ENCODE results near the gene ACSM3.

The ACSM3 gene

GRCh38 chr16:20734782-20735181, 29.0 kb upstream of the ACSM3 start:
- Histone ChIP-seq H3K79me2 (ENCODE audit: low read length) (peaks cover 19% of the 10 kb centered on the region), H3K4me1 (ENCODE audit: low read length) (0 out of 2 replicates have a peak, but pooled peaks cover under 1% of the 10 kb centered on the region), H3K27ac (ENCODE audit: low read length) (no peak overlapping the region), H3K4me3 (ENCODE audit: low read length) (no peak overlapping the region), H3K9ac (ENCODE audit: low read length) (no peak overlapping the region), H4K20me1 (ENCODE audit: insufficient read depth, low read length) (no peaks in the 10 kb centered on the region), H3K4me2 (ENCODE audit: low read depth, low read length) (no peak overlapping the region), H3F3A (ENCODE audit: insufficient read depth, low read length) (0 out of 2 replicates have a peak, but pooled peaks cover 4% of the 10 kb centered on the region), H3K27me3 (replicated peaks; ENCODE audit: insufficient read depth, low read length) (no peaks in the 10 kb centered on the region), H3K9me2 (replicated peaks; ENCODE audit: insufficient read depth, low read length) (no peaks in the 10 kb centered on the region), H3K9me3 (replicated peaks; ENCODE audit: insufficient read depth, low read length) (no peaks in the 10 kb centered on the region), H2AFZ (ENCODE audit: low read length) (no peak overlapping the region), H3K36me3 (replicated peaks; ENCODE audit: insufficient read depth, low read length) (peaks cover 23% of the 10 kb centered on the region; the same call in 1 of the 2 replicates)
- no peak for DNase-seq
- TF ChIP-seq CTCF (IDR thresholded peaks at IDR 0.05; ENCODE audit: low read length): no peak
- no peak for TF ChIP-seq EZH2phosphoT487 (IDR thresholded peaks at IDR 0.05; ENCODE audit: low read length)
- no peak for TF ChIP-seq EZH2 (optimal IDR thresholded peaks at IDR 0.05; ENCODE audit: low read depth, low read length)

DNA sequence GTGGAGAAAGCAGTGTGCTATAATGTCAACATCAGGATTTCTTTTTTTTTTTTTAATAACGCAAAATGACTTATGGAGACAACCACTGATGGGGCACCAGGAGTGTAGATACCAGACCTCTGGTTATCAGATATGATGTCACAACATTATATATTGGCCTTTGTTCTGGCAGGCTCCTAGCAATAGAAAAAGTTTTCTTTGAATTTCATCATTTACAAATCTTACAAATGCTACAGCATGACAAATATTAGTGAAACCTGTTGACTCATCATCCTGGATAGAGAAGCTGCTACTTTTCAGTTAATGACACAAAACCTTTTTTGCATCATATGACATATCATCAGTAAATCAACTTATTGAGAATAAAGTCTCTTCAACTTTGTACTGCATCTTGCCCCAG, 28.3 kb upstream of the ACSM3 start:
- Histone ChIP-seq H3K9ac (ENCODE audit: low read length) (no peak overlapping the region), H3K27ac (ENCODE audit: low read length) (no peak overlapping the region), H2AFZ (ENCODE audit: low read length) (no peak overlapping the region), H4K20me1 (ENCODE audit: insufficient read depth, low read length) (no peaks in the 10 kb centered on the region), H3K4me2 (ENCODE audit: low read depth, low read length) (no peak overlapping the region), H3K27me3 (replicated peaks; ENCODE audit: insufficient read depth, low read length) (no peaks in the 10 kb centered on the region), H3K36me3 (replicated peaks; ENCODE audit: insufficient read depth, low read length) (peaks cover 23% of the 10 kb centered on the region; the same call in 1 of the 2 replicates), H3K9me3 (replicated peaks; ENCODE audit: insufficient read depth, low read length) (no peaks in the 10 kb centered on the region), H3K9me2 (replicated peaks; ENCODE audit: insufficient read depth, low read length) (no peaks in the 10 kb centered on the region), H3K4me1 (ENCODE audit: low read length) (peaks cover 5% of the 10 kb centered on the region; the same call in 1 of the 2 replicates), H3K4me3 (ENCODE audit: low read length) (no peak overlapping the region), H3K79me2 (ENCODE audit: low read length) (peaks cover 26% of the 10 kb centered on the region), H3F3A (ENCODE audit: insufficient read depth, low read length) (0 out of 2 replicates have a peak, but pooled peaks cover 4% of the 10 kb centered on the region)
- DNase-seq: no peak
- no peak for TF ChIP-seq EZH2 (optimal IDR thresholded peaks at IDR 0.05; ENCODE audit: low read depth, low read length)
- TF ChIP-seq CTCF (IDR thresholded peaks at IDR 0.05; ENCODE audit: low read length): no peak
- TF ChIP-seq EZH2phosphoT487 (IDR thresholded peaks at IDR 0.05; ENCODE audit: low read length): no peak

DNA sequence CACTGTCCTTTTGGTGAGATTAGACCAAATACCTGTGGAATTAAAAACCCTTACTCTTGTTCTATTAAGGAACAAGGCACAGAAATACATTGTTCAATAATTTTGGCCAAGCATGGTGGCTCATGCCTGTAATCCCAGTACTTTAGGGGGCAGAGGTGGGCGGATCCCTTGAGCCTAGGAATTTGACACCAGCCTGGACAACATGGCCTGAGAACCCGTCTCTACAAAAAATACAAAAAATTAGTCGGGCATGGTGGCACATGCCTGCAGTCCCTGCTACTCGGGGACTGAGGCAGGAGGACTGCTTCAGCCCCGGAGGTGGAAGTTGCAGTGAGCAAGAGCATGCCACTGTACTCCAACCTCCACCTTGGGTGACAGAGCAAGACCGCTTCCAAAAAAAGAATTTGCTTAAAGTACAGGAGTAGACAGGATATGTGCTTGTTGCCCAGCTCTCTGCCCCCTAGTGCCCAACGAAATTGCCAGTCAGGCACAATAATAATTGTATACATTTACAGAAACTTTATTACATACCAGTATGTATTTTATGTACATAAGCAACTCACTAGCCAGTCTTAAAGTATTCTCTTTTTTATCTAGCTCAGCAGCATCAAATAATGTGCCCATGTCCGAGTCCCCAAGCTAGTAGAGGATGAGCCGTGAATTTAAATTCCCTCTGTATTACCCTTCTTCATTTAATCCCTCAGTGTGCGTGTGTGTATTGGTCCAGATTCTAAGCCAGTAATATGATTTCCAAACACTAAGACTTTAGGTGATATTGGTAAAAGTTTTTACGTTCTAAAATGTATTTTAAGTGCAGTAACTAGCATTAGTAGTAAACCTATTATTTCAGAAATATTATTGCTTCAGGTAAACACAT, 23.6 kb upstream of the ACSM3 start:
- Histone ChIP-seq H3K9ac (ENCODE audit: low read length) (peak overlapping the region; percentile 73), H3F3A (ENCODE audit: insufficient read depth, low read length) (peaks cover 10% of the 10 kb centered on the region; the same call in 1 of the 2 replicates), H2AFZ (ENCODE audit: low read length) (peak overlapping the region; percentile 22; the same call in 1 of the 2 replicates), H3K4me2 (ENCODE audit: low read depth, low read length) (peak overlapping the region; percentile 87), H4K20me1 (ENCODE audit: insufficient read depth, low read length) (no peaks in the 10 kb centered on the region), H3K27ac (ENCODE audit: low read length) (peak overlapping the region; percentile 33; the same call in 1 of the 2 replicates), H3K9me3 (replicated peaks; ENCODE audit: insufficient read depth, low read length) (no peaks in the 10 kb centered on the region), H3K27me3 (replicated peaks; ENCODE audit: insufficient read depth, low read length) (no peaks in the 10 kb centered on the region), H3K36me3 (replicated peaks; ENCODE audit: insufficient read depth, low read length) (peaks cover 19% of the 10 kb centered on the region; the same call in 1 of the 2 replicates), H3K9me2 (replicated peaks; ENCODE audit: insufficient read depth, low read length) (no peaks in the 10 kb centered on the region), H3K79me2 (ENCODE audit: low read length) (peaks cover 33% of the 10 kb centered on the region), H3K4me3 (ENCODE audit: low read length) (peak overlapping the region; percentile 100), H3K4me1 (ENCODE audit: low read length) (peaks cover 5% of the 10 kb centered on the region; the same call in 1 of the 2 replicates)
- TF ChIP-seq CTCF (IDR thresholded peaks at IDR 0.05; ENCODE audit: low read length) (peak; percentile 56), EZH2phosphoT487 (IDR thresholded peaks at IDR 0.05; ENCODE audit: low read length) (no peak), EZH2 (optimal IDR thresholded peaks at IDR 0.05; ENCODE audit: low read depth, low read length) (no peak)
- DNase-seq: peak; percentile 64
